Measurements from ENCODE around the gene STAT5B.
"Not testable (repeated sequence)": the region's sequence is repeated elsewhere in the genome, so short reads cannot be mapped to it uniquely, and the experiment has no call there.

The STAT5B gene

DNA sequence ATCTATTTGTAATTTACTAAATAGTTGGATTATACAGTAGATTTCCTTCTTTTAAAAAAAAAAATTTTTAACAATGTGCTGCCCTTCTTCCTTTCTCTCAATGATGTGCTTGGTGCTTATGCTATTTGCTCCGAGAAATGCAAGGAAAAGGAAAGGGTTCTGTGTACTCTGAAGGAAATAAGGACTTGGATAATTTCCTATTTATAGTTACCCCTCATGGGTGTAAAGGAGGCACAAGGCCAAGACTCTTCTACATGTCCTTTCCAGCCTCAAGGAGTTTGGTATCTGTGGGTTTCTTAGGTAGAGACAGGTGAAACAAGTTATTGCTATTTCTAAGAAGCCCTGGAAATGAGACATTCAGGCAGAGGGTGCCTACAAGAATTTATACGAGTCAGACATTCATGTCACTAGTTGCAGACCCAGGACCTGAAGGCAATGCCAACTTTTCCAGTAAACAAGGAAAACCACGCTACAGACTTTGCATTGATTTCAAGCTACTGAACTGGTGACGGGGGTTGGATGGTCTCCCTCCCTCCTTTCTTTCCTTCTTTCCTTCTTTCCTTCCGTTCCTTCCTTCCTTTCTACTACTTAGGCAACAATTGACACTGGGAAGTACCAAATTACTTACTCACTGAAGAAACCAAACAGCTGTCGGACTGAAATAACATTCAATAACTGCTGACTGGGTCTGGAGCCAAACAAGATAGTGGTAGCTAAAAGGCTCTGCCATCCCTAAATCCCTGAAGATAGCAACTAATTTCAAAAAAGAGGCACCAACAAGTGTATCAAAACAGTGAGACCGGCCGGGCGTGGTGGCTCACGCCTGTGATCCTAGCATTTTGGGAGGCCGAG, 48.1 kb downstream of the STAT5B start:
- DNase-seq = no peak
- Mint-ChIP-seq H3K4me1 (ENCODE audit: low read depth) (peaks cover 31% of the 10 kb centered on the region), H3K4me3 (no peak overlapping the region), H3K9me3 (no peaks in the 10 kb centered on the region), H3K27me3 (no peaks in the 10 kb centered on the region), H3K27ac (peak overlapping the region; percentile 58), H3K36me3 (ENCODE audit: low read depth) (peaks cover 65% of the 10 kb centered on the region)

DNA sequence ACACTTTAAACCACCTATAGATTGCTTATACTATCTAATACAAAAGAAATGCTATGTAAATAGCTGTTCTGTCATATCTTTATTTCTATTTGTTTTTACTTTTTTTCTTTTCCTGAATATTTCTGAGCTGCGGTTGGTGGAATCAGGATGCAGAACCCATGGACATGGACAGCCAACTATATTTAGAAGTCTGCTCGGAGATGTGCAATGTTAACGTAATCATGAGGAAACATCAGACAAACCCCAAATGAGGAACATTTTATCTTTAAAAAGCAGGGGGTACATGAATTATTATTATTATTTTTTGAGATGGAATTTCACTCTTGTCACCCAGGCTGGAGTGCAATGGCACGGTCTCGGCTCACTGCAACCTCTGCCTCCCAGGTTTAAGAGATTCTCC, 50.5 kb downstream of the STAT5B start:
- H3K4me3 Mint-ChIP-seq = no peak overlapping the region
- H3K9me3 Mint-ChIP-seq = no peaks in the 10 kb centered on the region
- peak overlapping the region; percentile 64 for H3K27ac Mint-ChIP-seq
- H3K27me3 Mint-ChIP-seq = no peaks in the 10 kb centered on the region
- no peak for DNase-seq
- peaks cover 28% of the 10 kb centered on the region for H3K4me1 Mint-ChIP-seq (ENCODE audit: low read depth)
- peaks cover 77% of the 10 kb centered on the region for H3K36me3 Mint-ChIP-seq (ENCODE audit: low read depth)

DNA sequence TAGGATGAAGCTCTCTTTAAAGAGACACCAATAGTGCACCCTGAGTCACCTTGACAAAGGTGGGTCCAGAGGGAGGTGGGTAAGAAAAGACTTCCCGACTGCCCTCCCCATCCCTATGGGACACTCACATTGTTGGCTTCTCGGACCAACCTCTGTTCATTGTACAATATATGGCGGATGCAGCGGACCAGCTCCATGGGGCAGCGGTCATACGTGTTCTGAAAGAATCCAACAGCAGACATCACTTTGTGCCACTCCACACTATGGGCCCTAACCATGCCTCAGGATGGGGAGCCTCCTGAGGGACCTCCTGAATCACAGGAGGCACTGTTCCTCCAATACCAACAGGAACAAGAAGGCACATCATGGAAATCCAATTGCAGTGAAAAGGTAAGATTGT, 51.5 kb downstream of the STAT5B start:
- H3K27ac Mint-ChIP-seq = peak overlapping the region; percentile 51
- H3K9me3 Mint-ChIP-seq = no peaks in the 10 kb centered on the region

DNA sequence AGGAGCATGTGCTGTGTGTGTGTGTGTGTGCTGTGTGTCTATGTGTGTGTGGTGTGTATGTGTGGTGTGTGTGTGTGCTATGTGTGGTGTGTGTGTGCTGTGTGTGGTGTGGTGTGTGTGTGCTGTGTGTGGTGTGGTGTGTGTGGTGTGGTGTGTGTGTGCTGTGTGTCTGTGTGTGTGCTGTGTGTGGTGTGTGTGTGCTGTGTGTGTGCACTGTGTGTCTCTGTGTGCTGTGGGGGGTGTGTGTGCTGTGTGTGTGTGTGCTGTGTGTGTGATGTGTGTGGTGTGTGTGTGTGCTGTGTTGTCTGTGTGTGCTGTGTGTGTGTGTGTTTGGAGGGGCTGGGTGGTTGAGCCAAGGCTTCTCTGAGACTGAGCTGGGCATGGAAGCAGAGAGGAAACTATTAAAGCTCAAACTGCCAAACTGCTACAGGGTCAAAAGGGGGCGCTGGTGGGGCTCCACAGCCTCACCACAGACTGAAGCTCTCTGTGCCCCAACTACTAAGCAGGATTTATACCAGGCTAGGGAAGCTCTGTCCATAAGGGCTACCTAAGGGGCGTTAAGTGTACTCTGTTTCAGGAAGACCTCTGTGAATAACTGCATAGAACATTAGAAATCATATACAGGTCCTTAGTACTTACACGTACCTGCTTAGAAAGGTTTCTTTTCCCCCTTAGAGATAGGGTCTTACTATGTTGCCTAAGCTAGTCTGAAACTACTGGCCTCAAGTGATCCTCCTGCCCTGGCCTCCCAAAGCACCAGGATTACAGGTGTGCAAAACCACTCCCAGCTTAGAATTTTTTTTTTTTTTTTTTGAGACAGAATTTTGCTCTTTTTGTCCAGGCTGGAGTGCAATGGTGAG, 54.1 kb downstream of the STAT5B start:
- Mint-ChIP-seq H3K4me3 (no peak overlapping the region), H3K36me3 (ENCODE audit: low read depth) (peaks cover 78% of the 10 kb centered on the region)
- DNase-seq = peak; percentile 65

More for the DNA sequence above, 51.5 kb downstream of the STAT5B start:
- peaks cover 19% of the 10 kb centered on the region for H3K4me1 Mint-ChIP-seq (ENCODE audit: low read depth)
- no peak overlapping the region for H3K4me3 Mint-ChIP-seq
- H3K27me3 Mint-ChIP-seq = no peaks in the 10 kb centered on the region
- no peak for DNase-seq
- peaks cover 77% of the 10 kb centered on the region for H3K36me3 Mint-ChIP-seq (ENCODE audit: low read depth)

DNA sequence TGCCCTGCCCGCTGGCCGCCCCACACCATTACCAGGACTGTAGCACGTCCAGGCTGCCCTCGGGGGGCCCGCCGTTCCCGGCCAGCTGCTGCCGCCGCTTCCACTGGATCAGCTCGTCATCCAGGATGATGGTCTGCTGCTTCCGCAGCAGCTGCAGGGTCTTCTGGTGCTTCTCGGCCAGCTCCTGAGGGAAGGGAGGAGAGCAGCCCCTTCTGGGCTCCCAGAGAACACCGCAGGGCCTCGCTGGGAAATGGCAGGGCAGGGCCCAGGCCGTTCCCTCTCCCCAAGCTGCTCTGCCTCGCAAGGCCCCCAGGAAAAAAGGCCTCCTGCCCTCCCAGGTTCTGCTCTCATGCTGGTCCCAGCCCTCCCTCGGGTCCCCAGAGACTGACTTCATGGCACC, 56.9 kb downstream of the STAT5B start:
- not testable (repeated sequence) for H3K4me3 Mint-ChIP-seq; H3K27me3 Mint-ChIP-seq; H3K4me1 Mint-ChIP-seq (ENCODE audit: low read depth); H3K9me3 Mint-ChIP-seq; DNase-seq; H3K27ac Mint-ChIP-seq
- peaks cover 85% of the 10 kb centered on the region for H3K36me3 Mint-ChIP-seq (ENCODE audit: low read depth)

More for the DNA sequence above, 54.1 kb downstream of the STAT5B start:
- peaks cover 6% of the 10 kb centered on the region for H3K4me1 Mint-ChIP-seq (ENCODE audit: low read depth)
- H3K27ac Mint-ChIP-seq = peak overlapping the region; percentile 81
- H3K9me3 Mint-ChIP-seq = no peaks in the 10 kb centered on the region
- H3K27me3 Mint-ChIP-seq = no peaks in the 10 kb centered on the region

DNA sequence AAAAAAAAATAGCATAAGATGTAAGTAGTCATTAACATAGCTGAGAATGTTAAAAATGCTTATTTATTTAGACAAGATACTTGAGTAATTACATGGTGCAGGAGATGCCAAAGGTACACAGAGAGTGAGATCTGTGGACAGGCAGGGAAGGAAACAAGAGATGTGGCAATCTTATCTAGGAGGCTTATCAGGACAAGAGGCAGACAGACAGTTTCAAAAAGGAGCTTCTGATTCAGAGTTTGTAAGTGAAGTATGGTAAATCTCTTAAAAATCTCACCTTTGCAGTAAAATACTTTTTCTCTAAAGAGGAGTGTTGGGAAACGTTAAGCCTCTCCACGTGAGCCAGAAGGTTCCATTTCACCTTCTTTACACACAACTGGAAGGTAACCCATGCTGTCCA, 62.0 kb downstream of the STAT5B start:
- Mint-ChIP-seq H3K4me1 (ENCODE audit: low read depth) (no peaks in the 10 kb centered on the region), H3K4me3 (no peak overlapping the region), H3K27ac (peak overlapping the region; percentile 85), H3K36me3 (ENCODE audit: low read depth) (peaks cover 88% of the 10 kb centered on the region), H3K27me3 (no peaks in the 10 kb centered on the region), H3K9me3 (no peaks in the 10 kb centered on the region)
- DNase-seq = no peak

DNA sequence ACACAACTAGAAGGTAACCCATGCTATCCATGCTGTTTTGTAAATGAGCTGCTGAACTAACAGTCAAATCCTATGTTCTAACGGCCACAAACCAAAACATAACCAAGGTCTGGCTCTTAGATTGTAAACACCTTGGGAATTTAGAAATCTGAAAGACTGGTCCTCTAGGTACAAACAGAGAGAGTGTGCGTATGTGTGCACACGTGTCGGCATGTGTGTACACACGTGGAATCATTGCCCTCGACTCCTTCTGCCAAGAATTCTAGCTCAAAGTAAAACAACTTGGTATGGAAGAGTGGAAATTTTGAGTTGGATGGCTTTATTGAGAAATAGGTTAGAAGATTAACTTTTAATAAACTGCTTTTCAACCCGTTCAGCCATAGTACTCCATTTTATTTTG, 63.8 kb downstream of the STAT5B start:
- DNase-seq = no peak
- H3K4me3 Mint-ChIP-seq = no peak overlapping the region
- peaks cover 83% of the 10 kb centered on the region for H3K36me3 Mint-ChIP-seq (ENCODE audit: low read depth)
- no peaks in the 10 kb centered on the region for H3K9me3 Mint-ChIP-seq
- no peaks in the 10 kb centered on the region for H3K27me3 Mint-ChIP-seq
- no peak overlapping the region for H3K27ac Mint-ChIP-seq
- no peaks in the 10 kb centered on the region for H3K4me1 Mint-ChIP-seq (ENCODE audit: low read depth)

DNA sequence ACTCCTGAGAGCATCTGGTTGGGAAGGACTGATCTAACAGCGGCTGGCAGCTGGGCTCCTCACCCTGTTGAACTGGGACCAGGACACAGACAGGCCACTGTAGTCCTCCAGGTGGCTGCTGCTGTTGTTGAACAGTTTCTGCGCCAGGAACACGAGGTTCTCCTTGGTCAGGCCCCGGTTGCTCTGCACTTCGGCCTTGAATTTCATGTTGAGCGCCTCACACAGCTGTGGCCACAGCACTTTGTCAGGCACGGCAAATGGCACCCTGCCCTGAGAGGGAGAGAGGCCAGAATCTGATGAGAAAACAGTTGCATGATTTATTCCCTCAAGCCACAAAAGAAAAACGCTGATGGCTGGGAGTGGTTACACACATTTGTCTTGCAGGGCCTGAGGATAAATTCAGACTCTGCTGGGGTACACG, 64.3 kb downstream of the STAT5B start:
- H3K4me3 Mint-ChIP-seq, H3K27me3 Mint-ChIP-seq: not testable (repeated sequence)
- H3K36me3 Mint-ChIP-seq (ENCODE audit: low read depth) = peaks cover 83% of the 10 kb centered on the region

DNA sequence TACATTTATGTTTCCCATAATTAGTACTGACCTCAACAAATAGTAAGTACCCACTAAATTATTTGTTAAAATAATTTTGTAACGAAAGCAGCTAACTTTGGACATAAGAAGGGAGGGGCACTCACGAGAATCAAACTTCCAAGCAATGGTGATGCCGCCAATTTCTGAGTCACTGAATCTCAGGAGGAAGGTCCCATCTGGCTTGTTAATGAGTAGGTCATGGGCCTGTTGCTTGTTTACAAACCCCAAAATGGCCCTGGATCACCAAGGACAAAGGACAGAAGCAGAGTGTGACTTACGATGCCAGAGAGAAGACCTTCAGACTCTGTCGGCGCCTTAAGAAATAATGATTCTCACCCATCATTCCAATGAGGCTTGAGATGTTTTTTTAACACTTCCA, 66.1 kb downstream of the STAT5B start:
- H3K36me3 Mint-ChIP-seq (ENCODE audit: low read depth) = peaks cover 84% of the 10 kb centered on the region
- no peak overlapping the region for H3K27ac Mint-ChIP-seq
- no peak overlapping the region for H3K4me3 Mint-ChIP-seq
- no peaks in the 10 kb centered on the region for H3K27me3 Mint-ChIP-seq
- H3K4me1 Mint-ChIP-seq (ENCODE audit: low read depth) = no peaks in the 10 kb centered on the region
- DNase-seq = no peak
- H3K9me3 Mint-ChIP-seq = no peaks in the 10 kb centered on the region

More for the DNA sequence above, 64.3 kb downstream of the STAT5B start:
- H3K27ac Mint-ChIP-seq = peak overlapping the region; percentile 63
- DNase-seq; H3K4me1 Mint-ChIP-seq (ENCODE audit: low read depth); H3K9me3 Mint-ChIP-seq: not testable (repeated sequence)

DNA sequence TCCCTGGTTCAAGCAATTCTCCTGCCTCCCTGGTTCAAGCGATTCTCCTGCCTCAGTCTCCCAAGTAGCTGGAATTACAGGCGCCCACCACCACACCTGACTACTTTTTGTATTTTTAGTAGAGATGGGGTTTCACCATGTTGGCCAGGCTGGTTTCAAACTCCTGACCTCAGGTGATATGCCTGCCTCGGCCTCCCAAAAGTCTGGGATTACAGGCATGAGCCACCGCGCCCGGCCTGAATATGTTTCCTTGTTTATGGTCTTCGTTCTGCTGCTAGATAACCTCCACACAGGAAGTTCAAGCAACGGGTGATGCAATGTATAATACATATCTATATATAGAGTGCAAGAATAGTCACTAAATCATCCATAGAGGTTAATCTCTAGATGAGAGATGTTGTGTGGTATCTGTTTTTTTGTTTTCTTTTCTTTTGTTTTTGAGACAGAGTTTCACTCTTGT, 70.0 kb downstream of the STAT5B start:
- not testable (repeated sequence) for H3K4me3 Mint-ChIP-seq; H3K9me3 Mint-ChIP-seq; H3K27me3 Mint-ChIP-seq; DNase-seq; H3K4me1 Mint-ChIP-seq (ENCODE audit: low read depth)
- peak overlapping the region; percentile 52 for H3K27ac Mint-ChIP-seq
- H3K36me3 Mint-ChIP-seq (ENCODE audit: low read depth) = peaks cover 91% of the 10 kb centered on the region

DNA sequence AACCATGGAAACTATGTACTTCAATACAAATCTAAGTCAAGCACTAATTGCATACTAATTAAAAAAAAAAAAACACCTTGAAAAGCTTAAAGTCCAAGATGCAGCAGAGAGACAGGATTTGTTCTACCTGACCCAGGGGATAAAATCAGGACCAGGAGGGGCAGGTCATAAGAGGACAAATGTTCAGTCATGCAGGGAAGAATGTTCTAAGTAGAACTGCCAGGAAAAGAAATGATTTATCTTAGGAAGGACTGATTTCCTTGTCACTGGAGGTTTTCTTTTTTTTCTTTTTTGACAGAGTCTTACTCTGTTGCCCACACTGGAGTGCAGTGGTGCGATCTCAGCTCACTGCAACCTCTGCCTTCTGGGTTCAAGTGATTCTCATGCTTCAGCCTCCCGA, 72.8 kb downstream of the STAT5B start:
- no peaks in the 10 kb centered on the region for H3K27me3 Mint-ChIP-seq
- no peaks in the 10 kb centered on the region for H3K9me3 Mint-ChIP-seq
- no peak for DNase-seq
- no peak overlapping the region for H3K4me3 Mint-ChIP-seq
- peaks cover 2% of the 10 kb centered on the region for H3K4me1 Mint-ChIP-seq (ENCODE audit: low read depth)
- peak overlapping the region; percentile 52 for H3K27ac Mint-ChIP-seq
- H3K36me3 Mint-ChIP-seq (ENCODE audit: low read depth) = peaks cover 88% of the 10 kb centered on the region

DNA sequence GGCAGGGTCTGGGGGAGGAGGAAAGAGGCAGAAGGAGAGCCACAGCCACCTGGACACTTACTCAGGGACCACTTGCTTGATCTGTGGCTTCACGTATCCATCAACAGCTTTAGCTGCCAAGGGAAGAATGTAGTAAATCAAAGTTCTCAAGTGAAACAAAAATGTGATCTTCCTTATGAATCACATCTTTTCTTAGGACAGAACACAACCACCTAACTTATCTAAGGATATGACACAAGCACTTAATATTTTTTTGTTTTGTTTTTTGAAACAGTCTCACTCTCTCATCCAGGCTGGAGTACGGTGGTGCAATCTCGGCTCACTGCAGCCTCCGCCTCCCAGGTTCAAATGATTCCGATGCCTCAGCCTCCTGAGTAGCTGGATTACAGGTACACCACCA, 73.5 kb downstream of the STAT5B start:
- Mint-ChIP-seq H3K36me3 (ENCODE audit: low read depth) (peaks cover 88% of the 10 kb centered on the region), H3K4me3 (no peak overlapping the region), H3K27ac (peak overlapping the region; percentile 52), H3K27me3 (no peaks in the 10 kb centered on the region), H3K4me1 (ENCODE audit: low read depth) (peaks cover 2% of the 10 kb centered on the region), H3K9me3 (no peaks in the 10 kb centered on the region)
- no peak for DNase-seq

DNA sequence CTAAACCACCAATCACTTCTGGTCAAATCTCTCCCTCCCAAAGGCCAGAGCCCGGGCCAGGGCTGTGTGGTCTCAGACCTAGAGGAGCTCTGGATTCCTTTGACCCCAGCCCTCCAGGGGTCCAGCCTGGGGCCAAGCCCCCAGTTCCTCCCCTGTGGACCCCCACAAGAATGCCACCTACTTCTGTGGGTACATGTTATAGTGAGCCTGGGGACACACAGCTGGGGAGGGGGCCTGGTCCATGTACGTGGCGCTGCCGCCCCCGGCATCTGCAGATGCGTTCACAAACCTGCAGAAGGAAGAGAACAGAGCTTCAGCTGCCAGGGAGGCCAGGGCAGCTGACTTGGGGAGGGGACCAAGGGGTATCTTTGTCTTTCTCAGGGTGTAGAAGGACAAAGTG, 74.0 kb downstream of the STAT5B start:
- Mint-ChIP-seq H3K4me3 (no peak overlapping the region), H3K4me1 (ENCODE audit: low read depth) (peaks cover 2% of the 10 kb centered on the region), H3K9me3 (no peaks in the 10 kb centered on the region), H3K36me3 (ENCODE audit: low read depth) (peaks cover 83% of the 10 kb centered on the region), H3K27me3 (no peaks in the 10 kb centered on the region), H3K27ac (peak overlapping the region; percentile 41)
- DNase-seq = no peak

DNA sequence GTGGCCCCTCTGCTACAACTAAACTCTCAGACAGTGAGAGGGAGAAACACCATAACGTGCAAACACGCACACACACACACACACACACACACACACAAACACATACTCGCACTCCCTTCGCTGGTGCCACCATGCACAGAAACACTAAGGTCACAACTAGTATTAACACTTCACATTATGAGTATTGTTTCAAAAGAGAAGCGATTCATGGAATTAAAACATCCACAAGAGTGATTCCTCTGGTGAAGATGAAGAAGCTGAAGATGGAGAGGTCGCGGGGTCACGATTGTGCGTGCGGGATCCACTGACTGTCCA, 74.8 kb downstream of the STAT5B start:
- no peaks in the 10 kb centered on the region for H3K27me3 Mint-ChIP-seq
- no peak for DNase-seq
- H3K4me1 Mint-ChIP-seq (ENCODE audit: low read depth) = peaks cover 2% of the 10 kb centered on the region
- no peaks in the 10 kb centered on the region for H3K9me3 Mint-ChIP-seq
- no peak overlapping the region for H3K27ac Mint-ChIP-seq
- H3K36me3 Mint-ChIP-seq (ENCODE audit: low read depth) = peaks cover 75% of the 10 kb centered on the region
- H3K4me3 Mint-ChIP-seq = no peak overlapping the region

Measured in activated T-cell treated with anti-CD3 and anti-CD28 coated beads, Interleukin-2, amount 50 U/mL, for 24 hours (primary cell).